ENCODE data around the gene CA7. TPM values are rescaled to one million over a fixed set of nuclear protein-coding genes. Genes with fewer than 3 reads are reported as not detected.
"Not testable (repeated sequence)": the region's sequence is repeated elsewhere in the genome, so short reads cannot be mapped to it uniquely, and the experiment has no call there.

CA7 gene
- polyA plus RNA-seq, 3 donors: 0.11 to 0.25 (median 0.24) TPM

DNA sequence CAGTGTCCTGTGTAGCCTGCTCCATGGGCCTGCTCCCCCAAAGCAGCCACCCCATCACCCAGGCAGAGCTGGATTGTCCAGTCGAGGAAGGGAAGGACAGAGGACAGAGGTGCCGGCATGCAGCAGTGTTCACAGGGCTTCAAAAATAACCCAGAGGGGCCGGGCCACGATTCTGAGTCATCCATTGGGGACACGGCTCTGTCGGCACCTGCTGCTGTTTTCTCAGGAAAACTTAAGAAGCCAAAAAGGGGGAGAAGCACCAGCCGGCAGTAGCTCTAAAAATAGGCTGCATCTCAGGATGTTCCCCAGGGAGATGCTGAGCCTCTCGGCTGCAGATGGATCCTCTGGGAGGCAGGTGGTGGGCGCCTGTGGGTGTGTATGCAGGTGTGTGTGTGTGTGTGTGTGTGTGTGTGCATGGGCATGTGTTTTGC is 1.6 kb downstream of the CA7 start:
- no peak for DNase-seq (ENCODE audit: low read depth in 3 of 3, low spot score in 2 of 3)

DNA sequence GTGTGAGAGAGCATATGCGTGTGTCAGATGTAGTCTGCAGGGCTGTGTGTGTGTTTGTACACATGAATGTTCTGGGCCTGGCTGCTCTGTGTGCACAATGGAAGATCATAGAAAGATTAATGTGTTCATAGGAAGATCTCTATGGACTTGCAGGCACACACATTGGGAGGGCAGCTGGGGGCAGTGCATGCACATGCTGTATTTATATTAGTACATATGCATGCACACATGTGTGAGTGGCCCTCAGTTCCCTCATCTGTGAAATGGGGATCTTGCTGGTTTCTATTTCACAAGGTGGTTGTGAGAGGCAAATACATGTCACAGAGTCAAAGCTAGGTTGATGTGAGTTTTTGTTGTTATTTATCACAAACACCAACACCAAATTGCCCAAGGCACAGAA is 2.1 kb downstream of the CA7 start:
- no peak for DNase-seq (ENCODE audit: low read depth in 3 of 3, low spot score in 2 of 3)

DNA sequence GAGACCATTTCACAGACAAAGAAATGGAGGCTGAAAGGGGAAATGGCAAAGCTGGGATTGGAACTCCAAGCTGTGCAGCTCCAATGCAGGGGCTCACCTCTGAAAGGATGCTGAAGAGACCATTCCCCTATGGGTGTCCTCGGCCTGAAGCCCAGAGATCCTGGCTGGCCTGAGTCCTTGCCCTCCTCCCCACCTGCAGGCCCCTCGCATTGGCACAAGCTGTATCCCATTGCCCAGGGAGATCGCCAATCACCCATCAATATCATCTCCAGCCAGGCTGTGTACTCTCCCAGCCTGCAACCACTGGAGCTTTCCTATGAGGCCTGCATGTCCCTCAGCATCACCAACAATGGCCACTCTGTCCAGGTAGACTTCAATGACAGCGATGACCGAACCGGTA is 2.6 kb downstream of the CA7 start:
- DNase-seq (ENCODE audit: low read depth in 3 of 3, low spot score in 2 of 3): no peak

DNA sequence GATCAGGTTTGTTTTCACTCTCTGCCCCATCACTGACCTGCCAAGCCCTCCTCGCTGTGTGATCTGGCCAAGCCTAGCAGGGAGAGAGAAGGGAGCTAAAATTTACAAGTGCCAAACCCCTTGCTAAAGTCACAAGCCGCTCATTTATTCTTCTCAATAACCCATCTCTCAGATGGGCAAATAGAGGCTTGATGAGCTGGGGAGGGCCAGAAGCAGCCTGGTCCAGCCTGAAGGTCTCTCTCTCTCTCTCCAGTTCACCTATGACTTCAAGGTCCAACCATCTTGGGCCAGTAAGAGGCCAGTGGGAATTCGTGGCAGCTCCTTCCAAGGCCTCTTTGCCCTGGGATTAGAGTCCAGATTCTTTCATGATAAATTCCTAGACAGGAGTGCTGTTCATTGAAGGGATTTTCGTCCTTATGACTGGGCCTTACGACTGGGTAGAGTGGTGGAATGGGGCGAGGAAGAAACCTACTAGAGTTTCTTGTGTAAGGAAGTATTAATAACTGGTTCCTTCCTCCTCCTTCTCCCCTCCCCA is 3.4 kb downstream of the CA7 start:
- DNase-seq (ENCODE audit: low read depth in 3 of 3, low spot score in 2 of 3): no peak

DNA sequence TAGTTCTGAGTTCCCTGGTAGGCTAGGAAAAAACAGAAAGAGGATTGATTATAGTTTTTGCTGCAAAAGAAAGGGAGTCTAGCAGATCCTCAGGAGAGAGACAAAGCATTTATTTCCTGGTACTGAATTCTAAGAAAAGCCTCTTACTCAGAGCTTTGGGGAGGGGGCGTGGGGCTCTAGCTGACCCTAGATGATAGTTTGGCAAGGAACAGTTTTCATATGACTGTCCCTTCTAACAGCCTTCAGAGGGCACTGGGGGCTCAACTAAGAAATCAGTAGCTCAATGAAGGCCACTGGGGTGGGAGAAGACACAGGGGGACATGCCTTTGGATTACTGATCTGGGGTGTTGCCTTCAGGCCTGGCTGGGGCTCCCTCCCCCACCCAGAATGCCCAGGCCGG is 4.0 kb downstream of the CA7 start:
- no peak for DNase-seq (ENCODE audit: low read depth in 3 of 3, low spot score in 2 of 3)

DNA sequence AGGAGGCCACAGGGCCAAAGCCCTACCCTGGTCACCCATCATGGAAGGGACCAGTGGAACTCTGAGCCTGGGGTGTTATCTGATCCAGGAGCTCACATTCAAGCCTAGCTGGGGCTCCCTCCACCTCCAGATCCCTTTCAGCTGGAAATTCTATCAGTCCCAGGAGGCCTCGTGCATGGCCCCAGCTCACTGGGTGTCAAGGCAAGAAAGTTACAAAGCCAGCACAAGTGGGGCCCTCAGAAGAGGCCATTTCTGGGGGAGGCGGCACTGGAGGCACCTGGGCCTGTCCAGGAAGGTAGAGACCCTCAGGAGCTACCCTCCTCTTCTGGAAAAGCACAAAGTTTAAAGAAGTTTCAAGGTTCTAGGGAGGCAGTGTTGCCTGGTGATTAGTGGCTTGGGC is 4.8 kb downstream of the CA7 start:
- DNase-seq (ENCODE audit: low read depth in 3 of 3, low spot score in 2 of 3): no peak

DNA sequence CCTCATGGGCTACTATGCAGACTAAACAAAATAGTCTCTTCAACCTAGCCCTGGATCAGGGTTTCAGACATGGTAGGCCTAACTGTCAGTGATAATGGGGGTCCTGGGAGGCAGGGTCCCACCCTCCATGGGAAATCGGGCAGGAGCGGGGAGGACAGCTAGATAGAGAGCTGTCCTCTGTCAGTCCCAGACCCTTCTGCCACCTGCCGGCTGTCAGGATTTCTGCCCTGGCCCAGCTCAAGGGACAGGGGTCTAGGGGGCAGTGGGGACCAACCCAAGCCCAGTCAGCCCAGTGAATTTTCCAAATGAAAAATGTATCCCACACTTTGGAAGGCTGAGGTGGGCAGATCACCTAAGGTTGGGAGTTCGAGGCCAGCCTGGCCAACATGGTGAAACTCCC is 5.3 kb downstream of the CA7 start:
- DNase-seq (ENCODE audit: low read depth in 3 of 3, low spot score in 2 of 3): no peak

DNA sequence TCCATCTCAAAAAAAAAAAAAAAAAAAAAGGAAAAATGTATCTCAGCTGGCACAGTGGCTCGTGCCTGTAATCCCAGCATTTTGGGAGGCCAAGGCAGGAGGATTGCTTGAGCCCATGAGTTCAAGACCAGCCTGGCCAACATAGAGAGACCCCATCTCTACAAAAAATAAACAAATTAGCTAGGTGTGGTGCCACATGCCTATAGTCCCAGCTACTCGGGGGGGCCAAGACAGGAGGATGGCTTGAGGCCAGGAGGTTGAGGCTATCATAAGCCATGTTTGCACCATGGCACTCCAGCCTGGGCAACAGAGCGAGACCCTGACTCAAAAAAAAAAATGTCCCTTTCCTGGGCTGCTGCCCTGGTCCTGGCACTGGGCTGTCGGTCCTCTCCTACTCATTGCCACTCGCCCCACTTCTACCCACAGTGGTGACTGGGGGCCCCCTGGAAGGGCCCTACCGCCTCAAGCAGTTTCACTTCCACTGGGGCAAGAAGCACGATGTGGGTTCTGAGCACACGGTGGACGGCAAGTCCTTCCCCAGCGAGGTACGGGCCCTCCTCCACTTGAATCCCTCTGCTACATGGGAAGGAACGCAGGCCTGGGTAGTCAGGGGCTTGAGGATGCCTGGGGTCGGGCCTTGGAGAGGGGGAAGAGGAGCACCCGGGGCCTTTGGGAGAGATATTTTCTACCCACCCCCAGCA is 6.1 kb downstream of the CA7 start:
- no peak for DNase-seq (ENCODE audit: low read depth in 3 of 3, low spot score in 2 of 3)

DNA sequence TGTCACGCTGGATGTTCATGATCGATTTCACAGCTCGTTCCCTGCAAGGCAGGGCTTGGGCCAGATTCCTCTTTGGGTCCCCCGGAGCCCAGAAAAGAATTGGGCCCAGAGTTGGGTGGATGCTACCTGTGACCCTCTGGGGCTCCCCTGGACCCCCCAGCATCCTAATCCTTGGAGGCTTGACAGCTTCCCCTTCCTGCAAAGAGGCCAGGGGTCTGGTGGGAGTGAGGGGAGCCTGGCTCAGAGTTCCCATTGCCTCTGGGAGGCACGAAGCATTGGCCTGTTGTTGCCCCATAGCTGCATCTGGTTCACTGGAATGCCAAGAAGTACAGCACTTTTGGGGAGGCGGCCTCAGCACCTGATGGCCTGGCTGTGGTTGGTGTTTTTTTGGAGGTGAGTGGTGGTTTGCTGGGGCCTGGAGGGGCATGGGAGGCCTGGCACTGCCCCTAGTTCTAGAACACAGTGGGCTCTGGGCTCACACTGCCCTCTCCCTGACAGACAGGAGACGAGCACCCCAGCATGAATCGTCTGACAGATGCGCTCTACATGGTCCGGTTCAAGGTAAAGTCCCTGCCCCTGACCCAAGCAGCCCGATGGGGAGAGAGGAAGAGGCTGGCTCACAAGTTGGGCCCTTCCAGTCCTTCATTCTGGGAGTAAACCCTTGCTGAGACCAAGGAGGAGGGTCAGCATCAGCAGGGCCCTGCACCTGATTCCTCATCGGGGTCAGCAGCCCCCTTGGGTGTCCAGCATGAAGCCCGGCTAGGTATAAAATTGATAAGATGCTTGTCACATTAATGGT is 7.2 kb downstream of the CA7 start:
- no peak for DNase-seq (ENCODE audit: low read depth in 3 of 3, low spot score in 2 of 3)

DNA sequence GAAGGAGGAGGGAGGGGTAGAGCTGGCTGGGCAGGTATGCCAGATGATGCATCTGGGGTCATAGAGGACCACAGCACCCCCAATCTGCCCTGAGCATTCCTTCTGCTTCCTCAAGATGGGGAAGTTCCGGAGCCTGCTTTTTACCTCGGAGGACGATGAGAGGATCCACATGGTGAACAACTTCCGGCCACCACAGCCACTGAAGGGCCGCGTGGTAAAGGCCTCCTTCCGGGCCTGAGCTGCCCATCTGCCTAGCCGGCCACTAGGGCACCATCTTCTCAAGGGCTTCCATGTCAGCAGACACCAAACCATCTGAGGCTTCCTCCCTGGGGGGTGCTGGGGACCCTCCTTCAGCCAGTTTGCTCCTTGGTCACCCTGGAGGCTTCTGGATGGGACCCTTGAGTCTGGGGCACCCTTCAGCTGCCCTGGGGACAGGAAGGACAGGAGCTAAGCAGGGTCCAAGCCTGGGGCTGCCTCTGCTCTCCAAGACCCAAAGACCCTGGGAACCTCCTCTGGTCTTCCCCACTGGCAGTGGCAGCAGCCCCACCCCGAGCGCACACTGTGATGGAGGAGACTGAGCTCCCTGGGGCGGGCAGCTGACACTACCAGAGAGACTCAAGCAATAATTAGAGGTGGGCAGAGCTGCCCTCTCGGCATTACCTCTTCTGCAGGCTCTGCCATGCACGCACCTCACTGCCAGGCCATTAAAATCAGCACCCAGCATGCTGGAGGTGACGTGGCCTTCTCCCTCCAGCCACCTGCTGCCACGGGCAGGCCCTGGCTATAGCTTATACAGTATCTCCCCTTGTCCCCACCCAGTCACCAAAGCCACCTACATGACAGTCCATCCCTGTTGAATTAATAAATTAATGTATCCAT is 9.3 kb downstream of the CA7 start:
- DNase-seq (ENCODE audit: low read depth in 3 of 3, low spot score in 2 of 3): no peak

DNA sequence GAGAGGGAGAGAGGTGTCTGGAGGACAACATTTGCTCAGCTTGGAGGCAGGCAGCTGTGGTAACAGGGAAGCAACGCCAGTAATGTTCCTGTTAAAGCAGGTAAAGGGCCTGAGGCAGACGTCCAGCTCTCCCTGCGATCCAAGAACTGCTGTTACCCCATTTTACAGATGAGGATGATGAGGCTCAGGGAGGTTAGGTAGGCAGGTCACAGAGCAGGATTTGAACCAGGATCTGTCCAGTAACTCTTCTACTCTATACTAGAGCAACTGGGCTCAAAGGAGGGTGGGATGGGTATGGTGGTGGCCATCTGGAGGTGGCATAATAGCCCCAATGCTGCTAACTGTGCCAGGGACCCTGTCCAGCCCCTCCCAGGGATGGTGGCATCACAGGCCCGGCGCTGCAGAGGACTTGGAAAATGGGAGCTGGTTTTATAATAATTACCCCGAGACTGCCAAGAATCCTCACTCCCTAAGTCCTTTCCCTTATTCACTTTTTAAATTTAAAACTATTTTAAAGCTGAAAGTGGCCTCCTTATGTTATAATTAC is 12.0 kb downstream of the CA7 start:
- no peak for DNase-seq (ENCODE audit: low read depth in 3 of 3, low spot score in 2 of 3)

DNA sequence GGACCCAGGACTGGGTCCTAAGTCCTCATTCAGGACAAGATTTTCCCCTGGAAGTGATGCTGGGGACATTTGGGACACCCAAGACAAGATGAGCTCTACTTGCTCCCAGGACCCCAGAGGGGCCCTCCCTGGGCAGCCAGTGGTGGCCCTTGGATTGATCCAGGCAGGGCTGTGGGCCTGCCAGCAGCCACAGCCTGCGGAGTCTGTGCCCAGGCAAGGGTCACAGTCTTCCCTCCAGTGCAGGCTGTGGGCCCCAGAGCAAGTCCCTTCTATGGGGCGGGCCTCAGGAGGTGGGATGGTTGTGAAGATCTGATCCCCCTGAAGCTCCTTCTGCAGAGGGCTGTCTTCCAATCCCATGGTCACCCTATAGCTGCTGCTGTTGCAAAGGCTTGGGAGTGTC is 12.6 kb downstream of the CA7 start:
- DNase-seq (ENCODE audit: low read depth in 3 of 3, low spot score in 2 of 3): no peak

DNA sequence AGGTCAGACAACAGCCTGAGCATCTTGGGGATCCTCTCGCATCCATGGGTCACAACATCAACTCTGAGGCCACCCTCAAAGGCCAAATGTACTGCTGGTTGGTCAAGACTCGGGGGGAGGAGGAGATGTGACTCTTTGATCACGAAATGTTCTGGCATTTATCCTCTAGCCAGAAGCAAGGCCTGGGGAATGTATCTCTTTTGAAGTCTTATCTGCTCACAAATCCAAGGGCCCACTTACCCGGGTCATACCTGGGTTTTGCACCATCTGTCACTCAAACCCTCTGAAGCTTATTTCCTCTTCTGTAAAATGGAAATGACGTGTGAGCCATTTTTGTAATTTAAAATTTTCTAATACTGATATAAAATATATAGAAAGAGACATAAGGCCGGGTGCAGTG is 13.2 kb downstream of the CA7 start:
- DNase-seq (ENCODE audit: low read depth in 3 of 3, low spot score in 2 of 3): no peak

DNA sequence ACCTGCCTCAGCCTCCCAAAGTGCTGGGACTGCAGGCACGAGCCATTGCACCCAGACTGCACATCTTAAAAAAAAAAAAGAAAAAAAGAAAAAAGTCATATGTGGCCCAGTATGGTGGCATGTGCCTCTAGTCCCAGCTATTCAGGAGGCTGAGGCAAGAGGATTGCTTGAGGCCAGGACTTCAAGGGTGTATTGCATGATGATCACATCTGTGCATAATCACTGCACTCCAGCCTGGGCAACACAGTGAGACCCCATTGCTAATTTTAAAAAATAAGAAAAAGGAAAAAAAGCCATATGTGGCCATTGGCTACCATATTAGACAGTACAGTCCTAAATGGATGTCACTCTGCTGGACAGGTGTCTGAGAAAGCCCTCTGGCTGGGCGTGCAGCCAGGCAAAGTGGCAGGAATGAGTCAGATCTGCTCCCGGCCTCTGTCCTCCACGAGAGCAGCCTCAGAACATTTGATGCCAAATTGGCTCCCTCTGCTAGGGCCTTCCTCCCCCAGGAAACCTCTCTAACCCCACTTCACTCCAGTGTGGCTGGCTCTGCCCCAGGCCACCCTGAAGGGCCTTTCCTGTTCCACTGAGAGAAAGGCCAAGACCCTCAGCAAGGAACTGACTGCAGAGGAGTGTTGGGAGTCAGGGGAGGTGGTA is 14.7 kb downstream of the CA7 start:
- no peak for DNase-seq (ENCODE audit: low read depth in 3 of 3, low spot score in 2 of 3)

DNA sequence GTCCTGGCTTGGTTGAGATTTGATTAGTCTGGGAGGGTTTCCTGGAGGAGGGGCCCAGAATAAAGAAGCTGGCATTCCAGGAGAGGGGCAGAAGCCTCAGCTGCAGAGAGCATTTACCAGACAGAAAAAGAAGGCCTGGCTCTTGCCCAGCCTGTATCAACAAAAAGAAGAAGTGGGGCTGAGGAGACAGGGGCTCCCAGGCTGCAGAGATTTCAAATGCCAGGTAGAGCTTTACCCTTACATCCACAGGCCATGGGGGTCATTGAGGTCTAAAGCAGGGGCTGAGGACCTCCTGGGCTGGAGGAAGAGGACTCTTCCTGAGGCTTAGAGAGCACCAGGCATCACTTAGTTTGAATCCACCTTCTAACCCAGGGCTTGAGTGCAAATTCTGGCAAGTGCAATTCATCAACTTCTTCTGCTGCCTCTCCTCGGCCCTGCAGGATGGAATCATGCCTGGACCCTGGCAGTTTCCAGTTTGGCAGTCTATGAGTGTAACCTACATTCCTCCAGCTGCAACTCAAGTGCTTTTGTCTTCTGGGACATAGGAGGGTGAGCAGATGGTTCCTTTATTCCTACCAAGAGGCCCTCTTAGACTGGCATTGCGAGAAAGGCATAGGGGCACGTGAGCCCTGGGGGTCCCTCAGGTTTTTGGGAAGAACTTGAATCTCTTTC is 15.3 kb downstream of the CA7 start:
- no peak for DNase-seq (ENCODE audit: low read depth in 3 of 3, low spot score in 2 of 3)

DNA sequence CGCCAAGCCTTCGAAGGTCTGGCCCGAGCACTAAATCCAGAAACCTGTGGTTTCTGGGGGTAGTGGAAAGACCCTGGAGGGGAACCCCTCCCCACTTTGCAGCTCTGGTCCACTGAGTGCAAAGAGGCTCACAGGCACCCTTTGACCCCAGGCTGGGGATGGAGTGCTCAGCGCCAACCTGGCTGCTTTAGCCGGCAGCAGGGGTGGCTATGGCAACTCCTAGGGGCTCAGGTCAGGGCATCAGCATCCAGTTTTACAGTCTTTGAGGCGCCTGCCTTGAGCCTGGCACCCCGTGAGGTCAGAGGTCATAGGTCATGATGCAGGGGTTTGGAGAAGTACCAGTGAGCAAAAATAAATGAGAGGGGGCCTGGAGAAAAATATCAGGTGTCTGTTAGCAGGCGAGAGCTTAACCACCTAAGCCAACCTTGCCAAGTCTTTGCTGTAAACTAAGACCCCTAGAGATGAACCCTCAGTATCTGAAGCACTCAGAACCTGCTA is 17.9 kb downstream of the CA7 start:
- DNase-seq (ENCODE audit: low read depth in 3 of 3, low spot score in 2 of 3): no peak

DNA sequence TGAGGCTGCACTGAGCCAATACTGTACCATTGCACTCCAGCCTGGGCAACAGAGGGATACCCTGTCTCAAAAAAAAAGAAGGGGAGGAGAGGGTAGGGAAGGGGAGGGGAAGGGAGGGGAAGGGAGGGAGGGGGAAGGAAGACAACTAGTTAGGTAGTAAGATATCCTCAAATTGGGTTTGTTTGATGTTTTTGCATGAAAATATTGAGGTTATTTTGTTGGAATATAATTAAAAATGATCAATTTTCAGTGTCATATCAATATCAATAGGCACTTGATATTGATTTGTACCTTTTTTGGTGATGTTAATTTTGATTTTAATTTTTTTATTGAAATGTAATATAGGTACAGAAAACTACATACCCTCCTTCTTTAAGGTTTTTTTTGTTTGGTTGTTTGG is 19.5 kb downstream of the CA7 start:
- no peak for DNase-seq (ENCODE audit: low read depth in 3 of 3, low spot score in 2 of 3)

DNA sequence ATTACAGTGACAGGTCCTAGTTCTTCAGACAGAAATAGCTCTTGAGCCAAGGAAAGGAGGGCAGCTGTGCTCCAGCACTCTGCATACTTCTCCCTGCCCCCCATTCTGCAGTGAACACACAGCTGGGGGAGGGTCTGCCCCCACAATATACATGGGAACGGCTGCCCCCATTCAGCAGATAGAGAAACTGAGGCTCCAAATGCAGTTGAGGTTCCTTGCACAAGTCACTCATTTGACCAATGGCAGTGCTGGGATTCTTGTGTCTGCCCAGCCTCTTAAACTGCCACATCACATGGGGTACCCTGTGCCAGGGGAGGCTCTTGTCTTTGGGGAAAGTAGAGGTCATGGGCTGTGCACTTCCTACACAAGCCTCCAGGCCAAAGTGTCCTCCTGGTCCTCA is 25.2 kb downstream of the CA7 start:
- no peak for DNase-seq (ENCODE audit: low read depth in 3 of 3, low spot score in 2 of 3)

DNA sequence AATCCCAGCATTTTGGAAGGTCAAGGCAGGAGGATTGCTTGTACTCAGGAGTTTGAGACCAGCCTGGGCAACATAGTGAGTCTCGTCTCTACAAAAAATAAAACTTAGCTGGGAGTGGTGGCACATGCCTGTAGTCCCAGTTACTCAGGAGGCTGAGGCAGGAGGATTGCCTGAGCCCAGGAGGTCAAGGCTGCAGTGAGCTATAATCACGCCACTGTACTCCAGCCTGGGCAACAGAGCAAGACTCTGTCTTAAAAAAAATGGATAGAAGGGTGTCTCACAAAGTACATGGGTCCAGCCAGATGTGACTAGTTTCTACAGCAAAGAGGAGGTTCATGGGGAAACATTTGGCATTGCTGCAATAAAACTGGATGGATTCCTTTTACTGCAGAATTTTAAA is 27.1 kb downstream of the CA7 start:
- not testable (repeated sequence) for DNase-seq (ENCODE audit: low read depth in 3 of 3, low spot score in 2 of 3)

DNA sequence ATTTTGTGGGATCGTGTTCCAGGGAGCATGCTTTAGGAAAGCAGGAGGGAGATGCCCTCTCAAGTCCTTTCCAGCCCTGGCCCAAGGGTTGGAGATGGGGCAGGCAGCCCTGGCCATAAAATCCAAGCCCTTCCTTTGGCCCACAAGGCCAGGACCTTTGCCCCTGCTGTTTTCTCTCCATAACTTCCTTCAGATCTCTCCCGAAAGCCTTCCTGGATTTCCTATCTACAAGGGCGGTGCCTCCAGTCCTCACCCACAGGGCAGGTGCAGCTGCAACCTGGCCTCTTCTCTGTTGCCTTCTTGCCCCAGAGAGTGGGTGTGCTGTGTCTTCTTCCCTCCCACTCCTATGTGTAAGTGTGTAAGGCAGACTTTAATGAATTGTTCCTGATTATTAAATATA is 27.6 kb downstream of the CA7 start:
- DNase-seq (ENCODE audit: low read depth in 3 of 3, low spot score in 2 of 3): no peak

Data from right renal cortex interstitium (tissue), 3 donors.